ENCODE data around the gene RFX1.
"Not testable (repeated sequence)": the region's sequence is repeated elsewhere in the genome, so short reads cannot be mapped to it uniquely, and the experiment has no call there.

RFX1 gene

GRCh38 chr19:14033946-14034345 is 27.8 kb upstream of the RFX1 start:
- no peak overlapping the region for H3K4me3 ChIP-seq (ENCODE audit: low read depth, low read length)
- no peak for TF ChIP-seq CTCF (IDR thresholded peaks at IDR 0.05; ENCODE audit: low read depth, low read length)

- TF ChIP-seq CTCF (IDR thresholded peaks at IDR 0.05; ENCODE audit: low read depth, low read length) = peak; percentile 78
- peak within 1 kb of the TSS; percentile 66 for H3K4me3 ChIP-seq (ENCODE audit: low read depth, low read length)
Measured at GRCh38 chr19:14031719-14032480, 25.8 kb upstream of the RFX1 start, which contains the start of gene IL27RA. TSS of gene IL27RA (plus strand) at chr19:14031762. CDS start at chr19:14031873, 111 bp downstream.

- H3K4me3 ChIP-seq (ENCODE audit: low read depth, low read length) = peak overlapping the region; percentile 66
- TF ChIP-seq CTCF (IDR thresholded peaks at IDR 0.05; ENCODE audit: low read depth, low read length) = no peak
Measured at GRCh38 chr19:14030997-14031718, 25.0 kb upstream of the RFX1 start.

DNA sequence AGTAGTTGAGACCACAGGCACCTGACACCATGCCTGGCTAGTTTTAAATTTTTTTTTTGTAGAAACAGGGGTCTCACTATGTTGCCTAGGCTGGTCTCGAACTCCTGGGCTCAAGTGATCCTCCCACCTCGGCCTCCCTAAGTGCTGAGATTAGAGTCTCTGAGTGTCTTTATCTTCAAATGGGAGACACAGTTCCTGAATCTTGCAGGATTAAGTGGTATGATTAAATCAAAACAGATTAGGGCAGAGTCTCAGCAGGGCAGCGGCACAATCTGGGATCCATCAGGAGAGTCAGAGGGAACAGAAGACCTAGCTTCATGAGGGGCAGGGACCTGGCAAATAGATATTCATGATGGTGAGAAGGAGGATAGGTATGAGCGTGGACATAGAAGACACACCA is 22.8 kb upstream of the RFX1 start:
- no peak overlapping the region for H3K4me3 ChIP-seq (ENCODE audit: low read depth, low read length)
- no peak for TF ChIP-seq CTCF (IDR thresholded peaks at IDR 0.05; ENCODE audit: low read depth, low read length)

GRCh38 chr19:14027856-14028450 is 21.8 kb upstream of the RFX1 start, which contains the start of gene RLN3:
TSS of gene RLN3 (plus strand) at chr19:14028148. CDS start at chr19:14028205, 57 bp downstream.
- no peak within 1 kb of the TSS for H3K4me3 ChIP-seq (ENCODE audit: low read depth, low read length)
- TF ChIP-seq CTCF (IDR thresholded peaks at IDR 0.05; ENCODE audit: low read depth, low read length) = no peak

GRCh38 chr19:14026652-14027192 is 20.6 kb upstream of the RFX1 start:
- H3K4me3 ChIP-seq (ENCODE audit: low read depth, low read length) = not testable (repeated sequence)

GRCh38 chr19:14023404-14024235 is 17.5 kb upstream of the RFX1 start:
- no peak overlapping the region for H3K4me3 ChIP-seq (ENCODE audit: low read depth, low read length)
- peak; percentile 60 for TF ChIP-seq CTCF (IDR thresholded peaks at IDR 0.05; ENCODE audit: low read depth, low read length)

All from WI38 (cell line).